Measurements from ENCODE around the gene GPR107.
"Not testable (repeated sequence)": the region's sequence is repeated elsewhere in the genome, so short reads cannot be mapped to it uniquely, and the experiment has no call there.

The GPR107 gene

GRCh38 chr9:130053504-130054324, at the start of gene GPR107:
GPR107 (plus strand) TSS chr9:130053906; CDS start chr9:130053933, 27 bp downstream.
- ATAC-seq, result peak; percentile 98
- TF ChIP-seq ARNTL (CRISPR knock-in tag; IDR thresholded peaks at IDR 0.05; ENCODE audit: borderline replicate concordance, low read depth) (no peak), PATZ1 (CRISPR knock-in tag; IDR thresholded peaks at IDR 0.05; ENCODE audit: borderline replicate concordance) (no peak), SNAI2 (CRISPR knock-in tag; IDR thresholded peaks at IDR 0.05) (no peak)

- no peak for ATAC-seq
- TF ChIP-seq ZNF565 (CRISPR knock-in tag; conservative IDR thresholded peaks at IDR 0.05; ENCODE audit: low read depth), result no peak
- TF ChIP-seq ESRRG (CRISPR knock-in tag; IDR thresholded peaks at IDR 0.05), result no peak
- TF ChIP-seq CSRNP3 (CRISPR knock-in tag; IDR thresholded peaks at IDR 0.05), result no peak
- no peak for TF ChIP-seq ZFP3 (CRISPR knock-in tag; IDR thresholded peaks at IDR 0.05)
- TF ChIP-seq PPARA (CRISPR knock-in tag; IDR thresholded peaks at IDR 0.05; ENCODE audit: borderline replicate concordance), result no peak
Observed at GRCh38 chr9:130003943-130004552, 49.7 kb upstream of the GPR107 start.

GRCh38 chr9:130006952-130007351, 46.8 kb upstream of the GPR107 start:
- not testable (repeated sequence) for ATAC-seq

GRCh38 chr9:130008538-130008937, 45.2 kb upstream of the GPR107 start:
- no peak for ATAC-seq
- no peak for TF ChIP-seq OSR1 (CRISPR knock-in tag; IDR thresholded peaks at IDR 0.05)
- TF ChIP-seq PATZ1 (CRISPR knock-in tag; IDR thresholded peaks at IDR 0.05; ENCODE audit: borderline replicate concordance), result no peak
- no peak for TF ChIP-seq ZNF70 (CRISPR knock-in tag; IDR thresholded peaks at IDR 0.05)
- TF ChIP-seq ZFP30 (CRISPR knock-in tag; IDR thresholded peaks at IDR 0.05), result no peak
- TF ChIP-seq CSDC2 (CRISPR knock-in tag; IDR thresholded peaks at IDR 0.05), result no peak
- no peak for TF ChIP-seq PPARA (CRISPR knock-in tag; IDR thresholded peaks at IDR 0.05; ENCODE audit: borderline replicate concordance)
- no peak for TF ChIP-seq ISL1 (CRISPR knock-in tag; IDR thresholded peaks at IDR 0.05)
- TF ChIP-seq ARNTL (CRISPR knock-in tag; IDR thresholded peaks at IDR 0.05; ENCODE audit: borderline replicate concordance, low read depth), result no peak
- TF ChIP-seq TCF4 (CRISPR knock-in tag; IDR thresholded peaks at IDR 0.05; ENCODE audit: borderline replicate concordance), result no peak
- no peak for TF ChIP-seq ZC3H10 (CRISPR knock-in tag; IDR thresholded peaks at IDR 0.05)
- no peak for TF ChIP-seq TOX (CRISPR knock-in tag; IDR thresholded peaks at IDR 0.05; ENCODE audit: borderline replicate concordance)
- TF ChIP-seq BACH2 (CRISPR knock-in tag; IDR thresholded peaks at IDR 0.05; ENCODE audit: borderline replicate concordance), result no peak
- no peak for TF ChIP-seq CREB5 (CRISPR knock-in tag; IDR thresholded peaks at IDR 0.05; ENCODE audit: low read depth)
- TF ChIP-seq ESRRG (CRISPR knock-in tag; IDR thresholded peaks at IDR 0.05), result no peak
- no peak for TF ChIP-seq GLIS3 (CRISPR knock-in tag; IDR thresholded peaks at IDR 0.05)
- TF ChIP-seq ZFP3 (CRISPR knock-in tag; IDR thresholded peaks at IDR 0.05), result no peak
- no peak for TF ChIP-seq ZNF565 (CRISPR knock-in tag; conservative IDR thresholded peaks at IDR 0.05; ENCODE audit: low read depth)
- TF ChIP-seq ZNF8 (CRISPR knock-in tag; IDR thresholded peaks at IDR 0.05), result no peak
- no peak for TF ChIP-seq TSHZ2 (CRISPR knock-in tag; IDR thresholded peaks at IDR 0.05)

- ATAC-seq, result not testable (repeated sequence)
Observed at GRCh38 chr9:130009546-130009945, 44.2 kb upstream of the GPR107 start.
